Fibroblast of pulmonary artery (primary cell): ENCODE data around the gene FABP3.

ENCODE experiments used
- DNase-seq: peaks from one replicate; pipeline ENCODE4 v3.0.0-alpha.2; 2010; ENCODE audit warnings: low read depth
- H3K4me3 ChIP-seq: replicated peaks from 2 replicates; pipeline ENCODE4 v1.5.1; 2011; ENCODE audit warnings: low read depth, mild to moderate bottlenecking, control low read depth, low read length, moderate library complexity
- TF ChIP-seq, protein P1 (sequence below): IDR thresholded peaks from 2 replicates; pipeline ENCODE4 v1.5.1; 2011; ENCODE audit warnings: mild to moderate bottlenecking, control low read depth, low read length, inconsistent platforms; ENCODE audit errors: missing control alignments

The FABP3 gene

GRCh38 chr1:31372751-31373055 is 173 bp downstream of the FABP3 start:
- peak overlapping the region; percentile 35 for H3K4me3 ChIP-seq
- DNase-seq: no peak
- TF ChIP-seq, protein P1, sequence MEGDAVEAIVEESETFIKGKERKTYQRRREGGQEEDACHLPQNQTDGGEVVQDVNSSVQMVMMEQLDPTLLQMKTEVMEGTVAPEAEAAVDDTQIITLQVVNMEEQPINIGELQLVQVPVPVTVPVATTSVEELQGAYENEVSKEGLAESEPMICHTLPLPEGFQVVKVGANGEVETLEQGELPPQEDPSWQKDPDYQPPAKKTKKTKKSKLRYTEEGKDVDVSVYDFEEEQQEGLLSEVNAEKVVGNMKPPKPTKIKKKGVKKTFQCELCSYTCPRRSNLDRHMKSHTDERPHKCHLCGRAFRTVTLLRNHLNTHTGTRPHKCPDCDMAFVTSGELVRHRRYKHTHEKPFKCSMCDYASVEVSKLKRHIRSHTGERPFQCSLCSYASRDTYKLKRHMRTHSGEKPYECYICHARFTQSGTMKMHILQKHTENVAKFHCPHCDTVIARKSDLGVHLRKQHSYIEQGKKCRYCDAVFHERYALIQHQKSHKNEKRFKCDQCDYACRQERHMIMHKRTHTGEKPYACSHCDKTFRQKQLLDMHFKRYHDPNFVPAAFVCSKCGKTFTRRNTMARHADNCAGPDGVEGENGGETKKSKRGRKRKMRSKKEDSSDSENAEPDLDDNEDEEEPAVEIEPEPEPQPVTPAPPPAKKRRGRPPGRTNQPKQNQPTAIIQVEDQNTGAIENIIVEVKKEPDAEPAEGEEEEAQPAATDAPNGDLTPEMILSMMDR: no peak

DNA sequence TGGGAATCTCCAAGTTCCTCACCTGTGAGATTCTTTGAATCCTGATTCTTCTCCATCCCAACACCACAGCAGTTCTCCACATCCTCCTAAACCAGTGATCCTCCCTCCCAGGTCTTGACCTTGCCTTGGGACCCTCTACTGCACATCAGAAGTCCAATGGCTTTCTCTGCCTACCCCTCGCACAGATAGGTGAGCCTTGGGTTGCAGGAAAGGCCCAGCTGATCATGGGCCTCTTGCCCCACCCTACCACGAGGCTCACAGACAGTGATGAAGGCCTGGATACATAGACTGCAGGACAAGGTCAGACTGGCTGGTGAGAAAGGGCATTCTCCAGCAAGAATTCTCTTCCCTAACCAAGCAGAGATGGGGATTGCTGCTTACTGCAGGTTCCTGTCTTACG is 825 bp downstream of the FABP3 start:
- TF ChIP-seq, protein P1: no peak
- no peak for DNase-seq
- H3K4me3 ChIP-seq: no peak overlapping the region

DNA sequence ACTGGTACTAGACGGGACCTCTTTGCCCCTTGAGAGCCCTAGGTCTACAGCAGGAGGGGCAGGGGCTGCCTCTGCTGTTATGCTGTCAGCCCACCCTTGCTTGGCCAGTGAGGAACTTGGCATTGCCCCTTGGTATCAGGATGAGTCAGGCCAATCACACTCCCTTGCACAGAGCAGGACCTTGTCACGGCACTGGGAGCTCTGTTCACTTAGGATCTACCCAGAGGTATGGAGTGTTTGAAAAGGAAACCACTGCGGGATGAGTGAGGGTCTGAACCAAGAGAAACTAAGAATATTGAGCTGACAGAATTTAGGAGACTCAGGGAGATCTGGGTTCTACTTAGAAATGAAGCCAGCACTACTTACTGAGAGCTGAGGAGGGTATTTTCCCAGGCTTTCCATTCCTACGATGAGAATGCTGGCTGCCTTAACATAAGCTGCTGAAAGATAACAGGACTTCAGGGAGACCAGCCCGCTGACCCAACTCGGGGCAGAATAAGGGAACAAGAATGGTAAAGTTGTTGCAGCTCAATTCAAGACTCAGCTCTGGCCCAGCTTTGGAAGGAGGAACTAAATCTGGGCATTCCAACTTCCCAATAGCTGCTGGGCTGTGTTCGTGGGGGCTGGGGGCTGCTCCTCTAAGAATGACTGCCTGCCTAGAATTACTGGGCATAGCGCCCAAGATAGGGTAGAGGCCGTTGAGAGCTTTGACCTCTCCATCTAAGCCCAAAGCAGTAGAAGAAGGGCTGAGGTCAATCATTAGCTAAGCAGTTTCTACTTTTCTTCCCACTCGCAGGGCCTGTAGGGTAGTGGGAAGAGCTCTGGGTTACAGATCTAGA is 1.5 kb downstream of the FABP3 start:
- no peak for DNase-seq
- TF ChIP-seq, protein P1: no peak
- H3K4me3 ChIP-seq: no peak overlapping the region

DNA sequence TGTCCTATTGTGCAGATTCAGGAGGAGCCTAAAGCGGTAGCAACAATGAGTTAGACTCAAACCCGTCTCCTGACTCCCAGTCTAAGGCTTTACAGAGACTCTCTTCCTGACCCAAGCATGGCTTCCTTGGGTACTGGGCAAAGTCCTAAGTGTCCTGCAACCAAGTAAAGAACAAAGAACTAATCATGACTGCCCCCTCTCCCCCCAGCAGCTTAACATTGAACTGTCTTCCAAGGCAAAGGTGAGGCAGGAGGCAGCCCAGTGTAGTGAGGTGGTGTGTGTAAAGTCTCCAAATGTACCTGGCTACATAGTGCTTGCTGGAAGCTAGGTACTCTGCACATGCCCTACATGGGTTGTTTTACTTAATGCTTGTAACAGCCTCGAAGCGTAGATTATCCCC is 2.3 kb downstream of the FABP3 start:
- TF ChIP-seq, protein P1: no peak
- H3K4me3 ChIP-seq: no peak overlapping the region
- no peak for DNase-seq

DNA sequence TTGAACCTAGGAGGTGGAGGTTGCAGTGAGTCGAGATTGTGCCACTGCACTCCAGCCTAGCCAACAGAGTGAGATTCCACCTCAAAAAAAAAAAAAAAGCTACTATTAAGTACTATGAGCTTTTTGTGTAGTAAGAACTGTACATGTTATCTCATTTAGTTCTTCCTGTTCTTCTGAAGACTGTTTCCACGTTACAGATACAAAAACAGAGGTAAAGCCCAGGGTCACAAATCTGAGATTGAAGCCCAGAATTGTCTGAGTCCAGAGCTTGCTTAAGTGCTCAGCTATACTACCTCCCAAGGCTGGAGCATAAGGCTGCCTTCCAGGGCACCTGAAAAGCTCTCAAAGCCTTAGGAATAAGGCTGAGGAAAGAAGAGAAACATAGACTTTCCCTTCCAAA is 2.9 kb downstream of the FABP3 start:
- no peak overlapping the region for H3K4me3 ChIP-seq
- TF ChIP-seq, protein P1: no peak
- peak; percentile 53 for DNase-seq

DNA sequence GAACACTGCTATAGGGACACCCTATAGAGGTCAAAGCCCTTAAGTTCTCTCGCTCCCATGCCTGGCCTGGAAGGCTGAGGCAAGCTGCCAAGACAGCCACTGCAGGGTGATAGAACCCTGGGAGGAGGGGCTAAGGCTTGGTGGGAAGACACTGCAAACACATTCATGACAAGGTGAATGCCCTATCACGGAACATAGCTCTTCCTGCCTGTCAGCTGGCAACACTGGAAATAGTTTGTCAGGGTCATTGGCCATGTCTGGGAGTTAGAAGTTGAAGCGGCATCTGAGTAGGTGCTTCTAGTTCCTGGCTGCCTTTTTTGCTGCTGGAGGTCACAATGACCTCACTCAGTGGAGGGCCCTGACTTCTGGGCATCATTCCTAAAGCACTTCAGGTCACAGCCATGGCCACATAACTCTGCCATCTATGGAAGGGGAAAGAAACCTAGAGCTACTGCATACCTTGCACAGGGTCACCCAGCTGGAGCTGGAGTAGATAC is 4.2 kb downstream of the FABP3 start:
- H3K4me3 ChIP-seq: no peak overlapping the region
- TF ChIP-seq, protein P1: no peak
- no peak for DNase-seq

DNA sequence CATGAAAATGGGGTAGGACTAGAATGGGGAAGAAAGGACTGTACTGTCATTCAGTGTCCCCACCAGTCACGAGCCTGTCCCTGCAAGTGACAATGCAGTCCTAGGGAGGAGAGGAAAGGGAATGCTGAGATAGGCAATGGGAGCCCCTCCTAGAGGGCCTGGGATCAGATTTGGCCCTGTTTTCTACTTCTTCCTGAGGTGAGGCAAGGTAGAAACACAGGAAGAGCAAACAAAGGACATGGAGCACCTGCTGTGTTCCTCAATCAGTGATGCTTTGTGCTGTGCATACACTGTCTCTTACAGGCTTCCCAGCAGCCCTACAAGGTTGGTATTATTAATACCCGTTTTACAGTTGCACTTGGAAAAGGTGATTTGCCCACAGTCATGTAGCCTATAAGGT is 6.1 kb downstream of the FABP3 start:
- TF ChIP-seq, protein P1: no peak

More for the DNA sequence above, 6.1 kb downstream of the FABP3 start:
- DNase-seq: no peak
- H3K4me3 ChIP-seq: no peak overlapping the region
